Epithelial cell of proximal tubule (primary cell): ENCODE measurements around the gene FOXD3. TPM values are rescaled to one million over a fixed set of nuclear protein-coding genes. Genes with fewer than 3 reads are reported as not detected.

Experiments used
- DNase-seq: peaks from one replicate; pipeline ENCODE4 v3.0.0-alpha.2; 2011; ENCODE audit warnings: low read depth
- H3K4me3 ChIP-seq: 2 replicates; pipeline ENCODE4 v1.5.1; 2011; ENCODE audit warnings: low read depth, mild to moderate bottlenecking, low read length
- CTCF ChIP-seq: conservative IDR thresholded peaks from 2 replicates; pipeline ENCODE4 v1.5.1; 2012; ENCODE audit warnings: low read depth, mild to moderate bottlenecking, low read length
- total RNA-seq: library from RNA; depleted of rRNA; stranded (reverse); fragments of >200 nt; gene quantifications from 2 replicates; pipeline ENCODE4 v1.2.3, GENCODE V29; 2015

The FOXD3 gene
- total RNA-seq, 1 donor from 2014 or later, result not detected

DNA sequence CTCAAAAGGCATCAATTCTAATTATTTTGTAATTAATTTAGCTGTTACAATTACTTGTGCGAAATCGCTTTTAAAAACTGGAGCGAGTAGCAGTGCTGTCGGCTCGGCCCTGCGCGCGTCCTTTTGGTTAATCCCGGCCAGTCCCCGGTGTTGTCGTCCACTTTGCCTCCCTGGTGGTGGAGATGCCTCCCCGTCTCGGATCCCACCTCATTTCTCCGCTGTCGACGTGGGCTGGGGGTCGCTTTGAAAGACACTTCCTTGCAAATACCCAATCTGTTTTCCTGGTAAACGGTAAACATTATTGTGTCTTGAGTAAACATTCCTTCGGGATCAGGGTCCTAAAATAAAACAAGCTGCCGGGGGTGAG lies 3.7 kb downstream of the FOXD3 start:
- no peak for DNase-seq
- no peak overlapping the region for H3K4me3 ChIP-seq
- no peak for TF ChIP-seq CTCF

- no peak overlapping the region for H3K4me3 ChIP-seq
- DNase-seq, result no peak
- no peak for TF ChIP-seq CTCF
Measured at GRCh38 chr1:63326473-63327380, 4.4 kb downstream of the FOXD3 start.

DNA sequence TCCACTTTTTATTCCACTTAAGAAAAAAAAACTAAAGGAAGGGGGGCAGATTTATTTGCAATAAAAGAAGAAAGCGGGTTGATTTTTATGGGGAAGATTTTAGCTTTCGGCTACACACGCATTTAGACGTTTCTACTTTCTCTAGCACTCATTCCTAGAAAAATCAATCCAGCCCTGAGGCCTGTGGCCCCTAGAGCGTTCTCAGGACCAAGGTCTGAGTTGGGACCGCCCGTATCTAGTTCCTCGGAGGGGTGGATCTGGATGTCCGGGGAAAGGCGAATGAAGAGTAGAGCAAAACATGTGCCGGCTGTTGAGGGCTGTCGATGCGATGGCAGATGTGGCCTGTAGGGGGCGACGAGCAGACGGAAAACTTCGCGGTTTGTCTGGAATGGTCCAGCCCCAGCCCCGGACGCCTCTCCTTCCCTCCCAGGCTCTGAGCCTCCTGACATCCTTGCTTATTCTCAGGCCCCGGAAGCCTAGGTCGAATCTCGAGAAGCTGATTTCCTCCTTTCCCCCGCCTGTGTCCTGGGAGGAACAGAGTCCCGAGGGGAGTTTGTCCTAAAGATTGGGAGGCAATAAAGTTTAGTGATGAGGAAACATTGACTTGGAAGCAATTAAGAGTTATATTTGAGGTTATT lies 5.2 kb downstream of the FOXD3 start:
- H3K4me3 ChIP-seq, result no peak overlapping the region
- no peak for DNase-seq
- TF ChIP-seq CTCF, result peak; percentile 76

- no peak for TF ChIP-seq CTCF
- no peak overlapping the region for H3K4me3 ChIP-seq
- no peak for DNase-seq
Measured at GRCh38 chr1:63328122-63328521, 5.8 kb downstream of the FOXD3 start.

DNA sequence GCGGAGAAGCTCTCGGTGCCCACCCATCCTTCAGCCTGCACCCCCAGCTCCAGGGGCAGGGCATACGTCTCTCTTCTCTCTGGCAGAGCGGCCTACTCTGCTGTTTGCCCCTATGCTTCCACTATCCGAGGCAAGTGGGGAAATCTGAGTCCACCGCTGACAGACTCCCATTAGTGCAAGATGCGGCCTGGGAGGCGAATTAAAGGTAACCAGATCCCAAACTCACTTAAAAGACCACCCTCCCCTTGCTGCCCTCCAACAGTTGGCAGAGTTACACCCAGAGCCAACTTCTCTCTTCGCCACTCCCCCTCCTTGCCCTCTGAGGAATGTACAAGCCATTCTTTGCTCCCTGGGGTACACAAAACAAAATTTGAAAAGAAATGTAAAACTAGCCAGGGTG lies 6.4 kb downstream of the FOXD3 start:
- DNase-seq, result no peak
- TF ChIP-seq CTCF, result no peak
- no peak overlapping the region for H3K4me3 ChIP-seq

DNA sequence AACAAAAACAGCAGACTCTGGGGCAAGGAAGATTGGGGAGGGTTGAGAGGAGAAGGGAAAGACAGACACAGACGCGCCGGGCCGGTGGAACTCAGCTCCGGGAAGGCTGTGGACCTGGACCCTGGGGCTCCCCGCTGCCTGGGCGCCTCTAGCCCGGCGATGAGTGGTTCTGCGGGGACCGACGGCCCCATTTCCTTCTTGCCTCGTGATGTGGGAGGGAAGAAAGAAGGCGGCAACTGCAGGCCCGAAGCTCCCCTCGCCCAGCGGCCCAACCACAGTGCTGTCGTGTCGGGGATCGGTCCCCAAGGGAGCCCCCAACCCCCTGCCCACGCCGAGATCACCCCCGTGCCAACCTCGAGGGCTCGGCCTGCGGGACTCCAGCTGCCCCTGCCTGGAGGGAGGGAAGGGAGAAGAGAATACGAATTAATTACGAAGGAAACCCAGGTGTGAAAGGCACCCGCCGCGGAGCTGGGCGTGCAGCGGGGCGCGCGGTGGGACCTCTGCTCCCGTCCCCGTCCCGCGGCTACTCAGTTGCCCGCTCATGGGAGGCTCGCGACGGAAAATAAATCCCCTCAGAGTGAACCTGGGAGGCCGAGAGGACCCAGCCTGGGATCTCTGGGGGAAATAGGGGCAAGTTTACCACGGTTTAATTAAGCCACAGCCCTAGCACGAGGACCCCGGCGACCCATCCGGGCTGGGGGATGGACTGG lies 7.4 kb downstream of the FOXD3 start:
- no peak for DNase-seq
- H3K4me3 ChIP-seq, result no peak overlapping the region
- no peak for TF ChIP-seq CTCF
